Vagina (tissue), 2 donors: Measurements from ENCODE around the gene CD101.

Experiments
- CTCF ChIP-seq, 3 experiments: fragments of 450-650 bp in 2 of 3; fragments of 200-600 bp in 1 of 3; sonication (generic) in 1 of 3; IDR thresholded peaks; one replicate each; pipeline ENCODE4 v1.5.1; 2017 to 2019; ENCODE audit warnings: antibody characterized with exemption in 3 of 3, mild to moderate bottlenecking in 2 of 3, moderate library complexity in 2 of 3
- POLR2A ChIP-seq, 2 donors: fragments of 450-650 bp; IDR thresholded peaks; one replicate each; pipeline ENCODE4 v1.6.1; 2017; ENCODE audit warnings: antibody characterized with exemption in 2 of 2, mild to moderate bottlenecking in 2 of 2, moderate library complexity in 2 of 2

- TF ChIP-seq POLR2A (IDR thresholded peaks at IDR 0.05): no peak
- no peak for TF ChIP-seq CTCF (IDR thresholded peaks at IDR 0.05)
Observed at GRCh38 chr1:116954440-116954839, 47.1 kb upstream of the CD101 start.
